GM21390 (cell line): Measurements from ENCODE around the gene IL17REL.

Source experiments
- ATAC-seq: cut with Tn5 transposase; IDR thresholded peaks from one replicate; pipeline ENCODE4 v1.9.1; 2021; ENCODE audit not compliant: unreplicated experiment

IL17REL gene

GRCh38 chr22:50046481-50047245 is 34.1 kb upstream of the IL17REL start:
- no peak for ATAC-seq

- no peak for ATAC-seq
Measured at GRCh38 chr22:50046019-50046415, 33.5 kb upstream of the IL17REL start.

GRCh38 chr22:50045211-50046018 is 32.9 kb upstream of the IL17REL start:
- ATAC-seq = no peak

GRCh38 chr22:50044485-50045118 is 32.0 kb upstream of the IL17REL start:
- no peak for ATAC-seq

GRCh38 chr22:50041361-50042065 is 28.9 kb upstream of the IL17REL start:
- ATAC-seq = no peak

GRCh38 chr22:50040717-50041116 is 28.2 kb upstream of the IL17REL start:
- ATAC-seq = no peak

GRCh38 chr22:50039669-50040443 is 27.3 kb upstream of the IL17REL start:
- no peak for ATAC-seq

GRCh38 chr22:50035976-50036724 is 23.6 kb upstream of the IL17REL start:
- ATAC-seq = no peak

GRCh38 chr22:50035131-50035881 is 22.7 kb upstream of the IL17REL start:
- ATAC-seq = no peak

GRCh38 chr22:50034126-50035081 is 21.8 kb upstream of the IL17REL start:
- ATAC-seq = no peak

GRCh38 chr22:50032941-50033601 is 20.5 kb upstream of the IL17REL start:
- ATAC-seq = no peak

GRCh38 chr22:50032109-50032871 is 19.7 kb upstream of the IL17REL start:
- ATAC-seq = no peak

GRCh38 chr22:50031189-50032091 is 18.9 kb upstream of the IL17REL start:
- no peak for ATAC-seq

GRCh38 chr22:50030297-50031188 is 18.0 kb upstream of the IL17REL start:
- no peak for ATAC-seq
